Measurements from ENCODE around the gene PUM2.

PUM2 gene

GRCh38 chr2:20352230-20352578, 1.6 kb upstream of the PUM2 start:
- Histone ChIP-seq H3K4me3 (ENCODE audit: low read length) (no peak overlapping the region), H3K27me3 (ENCODE audit: control insufficient read depth, insufficient read depth, low read length) (no peaks in the 10 kb centered on the region), H3K4me1 (ENCODE audit: control insufficient read depth, insufficient read depth, low read length) (peaks cover 33% of the 10 kb centered on the region), H3K9me3 (replicated peaks; ENCODE audit: low read length) (no peaks in the 10 kb centered on the region), H3K36me3 (ENCODE audit: insufficient read depth, low read length) (peaks cover 4% of the 10 kb centered on the region), H3K4me2 (ENCODE audit: low read length) (no peak overlapping the region), H3K9ac (ENCODE audit: low read depth, low read length) (no peak overlapping the region)

DNA sequence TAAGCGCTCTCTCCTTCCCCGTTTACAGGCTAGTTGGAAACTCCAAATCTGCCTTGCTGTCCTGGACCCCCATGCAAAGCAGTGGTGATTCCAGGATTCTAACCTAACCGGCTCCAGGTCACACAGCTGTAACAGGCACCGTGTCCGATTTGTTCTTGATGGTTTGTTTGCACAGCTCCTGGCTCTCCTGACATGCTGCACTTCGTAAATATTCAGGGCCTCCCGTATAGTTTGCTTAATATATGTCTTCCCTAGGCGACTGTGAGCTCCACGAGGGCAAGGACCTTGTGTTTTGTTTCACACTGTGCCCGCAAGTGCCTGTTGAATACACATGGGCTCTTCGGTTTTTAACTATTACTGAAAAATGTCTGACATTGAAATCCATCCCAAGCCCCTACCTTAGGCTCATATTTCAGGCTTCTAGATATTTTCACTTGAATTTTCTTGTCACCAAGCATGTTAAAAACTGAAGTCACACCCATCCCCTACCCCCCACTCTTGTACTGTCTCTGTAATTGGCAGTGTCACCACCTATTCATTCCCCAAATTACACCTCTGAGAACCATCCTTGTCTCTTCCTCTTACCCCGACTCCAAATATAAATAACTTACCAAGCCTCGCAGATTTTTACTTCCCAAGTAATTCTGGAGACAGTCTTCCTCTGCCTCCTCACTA, 1.0 kb upstream of the PUM2 start:
- Histone ChIP-seq H3K9ac (ENCODE audit: low read depth, low read length) (peak overlapping the region; percentile 84), H3K36me3 (ENCODE audit: insufficient read depth, low read length) (peaks cover 4% of the 10 kb centered on the region), H3K4me3 (ENCODE audit: low read length) (peak overlapping the region; percentile 75), H3K4me1 (ENCODE audit: control insufficient read depth, insufficient read depth, low read length) (peaks cover 36% of the 10 kb centered on the region), H3K9me3 (replicated peaks; ENCODE audit: low read length) (no peaks in the 10 kb centered on the region), H3K27me3 (ENCODE audit: control insufficient read depth, insufficient read depth, low read length) (no peaks in the 10 kb centered on the region), H3K4me2 (ENCODE audit: low read length) (peak overlapping the region; percentile 90)

DNA sequence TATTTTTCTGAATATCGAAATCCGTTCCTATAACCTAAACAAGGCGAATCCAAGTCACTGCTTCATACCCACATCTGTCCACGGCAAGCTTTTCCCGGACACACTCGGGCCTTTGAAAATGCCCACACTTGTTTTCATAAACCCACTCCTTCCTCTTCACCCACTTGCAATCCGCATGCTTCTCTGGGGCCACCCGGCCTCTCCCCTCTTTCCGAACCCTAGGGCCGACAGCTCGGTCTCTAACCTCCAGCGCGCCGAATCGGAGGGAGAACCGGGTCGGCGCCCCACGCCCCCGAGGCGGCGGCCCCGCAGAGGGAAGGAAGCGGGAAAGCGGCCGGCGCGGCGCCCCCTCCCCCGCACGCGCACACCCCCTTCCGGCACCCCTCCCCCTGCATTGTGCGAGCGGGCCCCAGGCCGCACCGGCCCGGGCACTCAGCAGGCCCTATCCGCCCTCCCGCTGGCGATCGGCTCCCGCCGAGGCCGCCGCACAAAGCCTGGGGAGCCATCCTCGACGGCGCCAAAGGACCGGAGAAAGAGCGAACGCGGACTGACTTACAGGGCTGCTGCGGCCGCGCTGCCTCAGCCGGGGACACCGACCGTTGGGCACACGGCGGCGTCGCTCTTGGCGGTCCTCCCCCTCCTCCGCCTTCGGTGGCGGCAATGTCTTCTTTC, 467 bp downstream of the PUM2 start:
- no peaks in the 10 kb centered on the region for H3K27me3 ChIP-seq (ENCODE audit: control insufficient read depth, insufficient read depth, low read length)
- peak overlapping the region; percentile 72 for H3K4me2 ChIP-seq (ENCODE audit: low read length)
- H3K9me3 ChIP-seq (replicated peaks; ENCODE audit: low read length), result no peaks in the 10 kb centered on the region
- peaks cover 7% of the 10 kb centered on the region for H3K36me3 ChIP-seq (ENCODE audit: insufficient read depth, low read length)
- H3K9ac ChIP-seq (ENCODE audit: low read depth, low read length), result peak overlapping the region; percentile 94
- peaks cover 35% of the 10 kb centered on the region for H3K4me1 ChIP-seq (ENCODE audit: control insufficient read depth, insufficient read depth, low read length)
- peak overlapping the region; percentile 96 for H3K4me3 ChIP-seq (ENCODE audit: low read length)

DNA sequence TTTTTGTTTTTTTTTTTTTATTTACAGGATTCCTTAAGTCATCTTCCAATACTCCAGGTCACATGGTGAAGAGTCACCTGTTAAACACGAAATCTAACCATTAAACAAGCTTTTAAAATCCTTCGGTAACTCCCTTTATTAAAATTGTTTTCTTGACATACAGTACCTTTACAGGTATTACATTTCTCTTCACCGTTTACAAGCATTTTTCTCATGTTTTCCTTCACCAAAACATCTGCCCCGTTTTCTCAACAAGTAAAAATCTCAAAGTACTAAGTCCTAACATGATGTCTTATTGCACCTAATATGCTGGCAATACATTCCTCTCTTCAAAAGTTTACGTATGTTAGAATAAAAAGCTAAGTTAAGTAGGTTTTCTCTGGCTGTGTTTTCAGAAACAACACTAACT, 1.1 kb downstream of the PUM2 start:
- Histone ChIP-seq H3K36me3 (ENCODE audit: insufficient read depth, low read length) (peaks cover 7% of the 10 kb centered on the region), H3K4me3 (ENCODE audit: low read length) (peak overlapping the region; percentile 96), H3K4me2 (ENCODE audit: low read length) (peak overlapping the region; percentile 72), H3K27me3 (ENCODE audit: control insufficient read depth, insufficient read depth, low read length) (no peaks in the 10 kb centered on the region), H3K4me1 (ENCODE audit: control insufficient read depth, insufficient read depth, low read length) (peaks cover 35% of the 10 kb centered on the region), H3K9me3 (replicated peaks; ENCODE audit: low read length) (no peaks in the 10 kb centered on the region), H3K9ac (ENCODE audit: low read depth, low read length) (peak overlapping the region; percentile 94)

DNA sequence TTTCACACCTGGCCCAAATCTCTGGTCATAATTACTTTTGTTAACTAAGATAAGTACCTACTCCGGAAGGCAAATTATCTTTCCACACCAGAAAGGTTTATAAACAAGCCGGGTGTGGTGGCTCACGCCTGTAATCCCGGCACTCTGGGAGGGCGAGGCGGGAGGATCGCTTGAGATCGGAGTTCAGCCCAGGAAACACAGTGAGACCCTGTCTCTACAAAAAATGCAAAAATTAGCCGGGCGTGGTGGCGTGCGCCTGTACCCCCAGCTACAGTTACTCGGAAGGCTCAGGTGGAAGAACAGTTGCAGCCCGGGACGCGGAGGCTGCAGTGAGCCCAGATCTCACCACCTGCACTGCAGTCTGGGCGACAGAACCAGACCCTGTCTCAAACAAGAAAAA, 2.1 kb downstream of the PUM2 start:
- Histone ChIP-seq H3K4me3 (ENCODE audit: low read length) (peak overlapping the region; percentile 96), H3K9ac (ENCODE audit: low read depth, low read length) (no peak overlapping the region), H3K27me3 (ENCODE audit: control insufficient read depth, insufficient read depth, low read length) (no peaks in the 10 kb centered on the region), H3K4me2 (ENCODE audit: low read length) (peak overlapping the region; percentile 72), H3K9me3 (replicated peaks; ENCODE audit: low read length) (no peaks in the 10 kb centered on the region), H3K4me1 (ENCODE audit: control insufficient read depth, insufficient read depth, low read length) (peaks cover 35% of the 10 kb centered on the region), H3K36me3 (ENCODE audit: insufficient read depth, low read length) (peaks cover 7% of the 10 kb centered on the region)

DNA sequence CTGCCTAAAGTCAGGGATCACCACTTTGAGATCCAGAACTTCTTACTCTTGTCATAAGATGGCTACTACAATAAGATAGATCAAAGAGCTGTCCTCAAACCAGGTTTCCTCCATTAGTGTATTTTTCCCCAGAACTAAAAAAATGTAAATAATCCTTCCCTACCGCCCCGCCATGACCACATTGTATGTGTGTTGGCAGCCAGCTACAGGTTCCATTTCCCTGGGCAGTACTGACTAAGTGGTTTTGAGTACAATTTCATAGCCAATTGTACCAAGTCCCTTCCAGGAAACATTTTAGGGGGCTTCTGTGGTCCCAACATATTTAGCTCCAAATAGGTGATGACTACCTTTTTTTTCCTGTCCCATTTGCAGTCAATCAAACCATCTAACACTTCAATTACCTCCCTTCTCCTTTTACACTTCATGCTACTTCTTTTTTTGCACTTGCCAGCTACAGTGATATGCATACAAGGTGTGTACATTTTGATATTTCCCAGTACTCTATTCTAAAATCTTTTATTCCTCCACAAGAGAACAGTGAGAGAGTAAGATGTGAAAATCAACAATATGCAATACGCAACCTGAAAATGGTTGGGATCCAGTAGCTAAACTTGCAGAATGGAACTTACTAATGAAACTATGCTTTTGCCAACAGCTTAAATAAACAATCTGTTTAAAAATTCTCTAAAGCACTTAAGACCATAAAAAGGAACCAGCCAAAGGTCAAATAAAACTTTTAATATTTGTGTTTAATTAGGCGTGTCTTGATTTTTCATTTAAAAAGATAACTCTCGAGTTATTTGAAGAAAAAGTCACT, 3.9 kb downstream of the PUM2 start:
- Histone ChIP-seq H3K4me2 (ENCODE audit: low read length) (peak overlapping the region; percentile 31), H3K36me3 (ENCODE audit: insufficient read depth, low read length) (peaks cover 7% of the 10 kb centered on the region), H3K9me3 (replicated peaks; ENCODE audit: low read length) (no peaks in the 10 kb centered on the region), H3K4me3 (ENCODE audit: low read length) (no peak overlapping the region), H3K27me3 (ENCODE audit: control insufficient read depth, insufficient read depth, low read length) (no peaks in the 10 kb centered on the region), H3K9ac (ENCODE audit: low read depth, low read length) (no peak overlapping the region), H3K4me1 (ENCODE audit: control insufficient read depth, insufficient read depth, low read length) (peaks cover 31% of the 10 kb centered on the region)

- Histone ChIP-seq H3K36me3 (ENCODE audit: insufficient read depth, low read length) (peaks cover 6% of the 10 kb centered on the region), H3K4me2 (ENCODE audit: low read length) (no peak overlapping the region), H3K27me3 (ENCODE audit: control insufficient read depth, insufficient read depth, low read length) (no peaks in the 10 kb centered on the region), H3K9me3 (replicated peaks; ENCODE audit: low read length) (no peaks in the 10 kb centered on the region), H3K4me3 (ENCODE audit: low read length) (no peak overlapping the region), H3K4me1 (ENCODE audit: control insufficient read depth, insufficient read depth, low read length) (peaks cover 13% of the 10 kb centered on the region), H3K9ac (ENCODE audit: low read depth, low read length) (no peak overlapping the region)
Measured at GRCh38 chr2:20343128-20343527, 7.5 kb downstream of the PUM2 start.

DNA sequence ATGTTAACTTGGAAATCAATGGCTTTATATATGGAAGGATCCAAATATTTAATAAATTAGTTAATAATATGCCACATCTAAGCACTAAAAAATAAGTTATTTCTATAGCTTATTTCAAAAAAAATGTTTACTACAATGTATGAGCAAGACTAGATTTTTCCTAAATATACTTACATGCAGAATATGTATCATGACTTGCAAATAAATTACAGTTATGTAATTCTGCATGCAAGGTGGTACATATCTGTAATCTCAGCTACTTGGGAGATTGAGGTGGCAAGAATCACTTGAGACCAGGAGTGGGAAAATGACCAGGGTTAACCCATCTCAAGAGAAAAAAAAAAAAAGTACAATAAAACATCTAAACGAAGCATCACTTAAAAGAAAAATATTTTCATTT, 11.6 kb downstream of the PUM2 start:
- Histone ChIP-seq H3K36me3 (ENCODE audit: insufficient read depth, low read length) (peaks cover 3% of the 10 kb centered on the region), H3K9ac (ENCODE audit: low read depth, low read length) (no peak overlapping the region), H3K27me3 (ENCODE audit: control insufficient read depth, insufficient read depth, low read length) (no peaks in the 10 kb centered on the region), H3K4me3 (ENCODE audit: low read length) (no peak overlapping the region), H3K4me2 (ENCODE audit: low read length) (no peak overlapping the region), H3K4me1 (ENCODE audit: control insufficient read depth, insufficient read depth, low read length) (peaks cover 23% of the 10 kb centered on the region), H3K9me3 (replicated peaks; ENCODE audit: low read length) (no peaks in the 10 kb centered on the region)

DNA sequence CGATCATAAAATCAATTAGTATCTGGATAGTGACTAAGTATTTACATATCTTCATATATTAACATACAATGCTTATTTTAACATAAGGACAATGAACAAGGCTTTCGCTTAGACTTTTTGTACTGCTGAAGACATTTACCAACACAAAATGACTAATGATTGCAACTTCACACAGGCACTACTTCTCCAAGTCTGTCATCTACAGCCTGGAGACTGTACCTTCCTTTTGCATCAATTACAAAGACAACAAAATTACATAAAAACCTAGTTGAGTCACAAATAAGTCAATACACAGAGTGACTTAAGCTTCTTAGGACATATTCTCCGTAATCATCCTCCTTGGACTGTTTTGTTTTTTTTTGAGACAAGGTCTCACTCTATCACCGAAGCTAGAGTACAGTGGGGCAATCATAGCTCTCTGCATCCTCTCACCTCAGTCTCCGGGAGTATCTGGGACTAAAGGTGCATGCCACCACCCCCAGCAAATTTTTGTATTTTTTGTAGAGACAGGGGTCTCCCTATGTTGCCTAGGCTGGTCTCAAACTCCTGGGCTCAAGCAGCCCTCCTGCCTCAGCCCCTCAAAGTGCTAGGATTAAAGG, 15.9 kb downstream of the PUM2 start:
- Histone ChIP-seq H3K9ac (ENCODE audit: low read depth, low read length) (no peak overlapping the region), H3K4me3 (ENCODE audit: low read length) (no peak overlapping the region), H3K4me2 (ENCODE audit: low read length) (peak overlapping the region; percentile 0), H3K9me3 (replicated peaks; ENCODE audit: low read length) (no peaks in the 10 kb centered on the region), H3K36me3 (ENCODE audit: insufficient read depth, low read length) (peaks cover 6% of the 10 kb centered on the region), H3K4me1 (ENCODE audit: control insufficient read depth, insufficient read depth, low read length) (peaks cover 23% of the 10 kb centered on the region), H3K27me3 (ENCODE audit: control insufficient read depth, insufficient read depth, low read length) (no peaks in the 10 kb centered on the region)

- peaks cover 6% of the 10 kb centered on the region for H3K36me3 ChIP-seq (ENCODE audit: insufficient read depth, low read length)
Measured at GRCh38 chr2:20333738-20334137, 16.9 kb downstream of the PUM2 start.

GRCh38 chr2:20330192-20330591, 20.5 kb downstream of the PUM2 start:
- Histone ChIP-seq H3K9ac (ENCODE audit: low read depth, low read length) (no peak overlapping the region), H3K4me3 (ENCODE audit: low read length) (no peak overlapping the region), H3K4me1 (ENCODE audit: control insufficient read depth, insufficient read depth, low read length) (peaks cover 23% of the 10 kb centered on the region), H3K36me3 (ENCODE audit: insufficient read depth, low read length) (peaks cover 17% of the 10 kb centered on the region), H3K4me2 (ENCODE audit: low read length) (no peak overlapping the region), H3K9me3 (replicated peaks; ENCODE audit: low read length) (no peaks in the 10 kb centered on the region), H3K27me3 (ENCODE audit: control insufficient read depth, insufficient read depth, low read length) (no peaks in the 10 kb centered on the region)

More at GRCh38 chr2:20333738-20334137, 16.9 kb downstream of the PUM2 start:
- H3K4me1 ChIP-seq (ENCODE audit: control insufficient read depth, insufficient read depth, low read length), result peaks cover 23% of the 10 kb centered on the region
- H3K4me2 ChIP-seq (ENCODE audit: low read length), result no peak overlapping the region
- H3K27me3 ChIP-seq (ENCODE audit: control insufficient read depth, insufficient read depth, low read length), result no peaks in the 10 kb centered on the region
- no peak overlapping the region for H3K9ac ChIP-seq (ENCODE audit: low read depth, low read length)
- no peak overlapping the region for H3K4me3 ChIP-seq (ENCODE audit: low read length)
- H3K9me3 ChIP-seq (replicated peaks; ENCODE audit: low read length), result no peaks in the 10 kb centered on the region

Measured in skeletal muscle satellite cell (primary cell).